ENCODE results near the gene MGRN1. TPM values are rescaled to one million over a fixed set of nuclear protein-coding genes. Genes with fewer than 3 reads are reported as not detected.

MGRN1 gene
- polyA plus RNA-seq, 1 donor from 2014 or later, result 35.9 TPM

DNA sequence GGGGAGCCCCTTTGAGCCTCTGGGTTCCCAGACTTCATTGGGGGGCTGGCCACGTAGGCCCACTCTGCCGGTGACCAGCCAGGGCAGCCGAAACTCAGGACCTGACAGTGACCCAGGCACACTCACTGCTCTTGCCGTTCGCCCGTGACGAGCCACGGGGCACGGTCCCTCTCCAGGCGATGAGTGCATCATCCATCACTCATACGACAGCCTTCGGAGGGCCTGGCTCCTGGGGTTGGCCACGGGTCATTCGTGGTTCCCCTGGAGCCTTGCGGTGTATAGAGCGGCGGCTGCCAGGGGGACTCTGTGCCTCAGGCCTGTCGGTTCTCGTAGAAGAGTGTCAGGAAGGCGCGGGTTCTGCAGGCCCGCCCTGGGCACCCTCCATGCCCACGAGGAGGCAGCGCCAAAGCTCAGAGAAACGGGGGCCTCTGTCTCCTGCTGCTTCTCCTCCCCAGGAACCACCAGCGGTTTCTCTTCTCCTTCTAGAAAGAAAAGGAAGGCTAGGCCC is 57.5 kb downstream of the MGRN1 start:
- no peaks in the 10 kb centered on the region for H3K36me3 ChIP-seq (ENCODE audit: insufficient read depth, low read length)
- no peak overlapping the region for H2AFZ ChIP-seq (ENCODE audit: low read depth, low read length)
- H3K4me2 ChIP-seq (ENCODE audit: low read length), result no peak overlapping the region
- no peaks in the 10 kb centered on the region for H3K79me2 ChIP-seq (replicated peaks; ENCODE audit: insufficient read depth, low read length)
- no peaks in the 10 kb centered on the region for H3K9me2 ChIP-seq (ENCODE audit: insufficient read depth, low read length)
- TF ChIP-seq TAF1 (IDR thresholded peaks at IDR 0.05; ENCODE audit: low read depth), result no peak
- no peak for TF ChIP-seq MXI1 (conservative IDR thresholded peaks at IDR 0.05; ENCODE audit: poor library complexity, severe bottlenecking)
- TF ChIP-seq SMC3 (conservative IDR thresholded peaks at IDR 0.05; ENCODE audit: poor library complexity), result no peak
- no peak for TF ChIP-seq EP300 (conservative IDR thresholded peaks at IDR 0.05; ENCODE audit: poor library complexity, severe bottlenecking)
- TF ChIP-seq, protein P1, sequence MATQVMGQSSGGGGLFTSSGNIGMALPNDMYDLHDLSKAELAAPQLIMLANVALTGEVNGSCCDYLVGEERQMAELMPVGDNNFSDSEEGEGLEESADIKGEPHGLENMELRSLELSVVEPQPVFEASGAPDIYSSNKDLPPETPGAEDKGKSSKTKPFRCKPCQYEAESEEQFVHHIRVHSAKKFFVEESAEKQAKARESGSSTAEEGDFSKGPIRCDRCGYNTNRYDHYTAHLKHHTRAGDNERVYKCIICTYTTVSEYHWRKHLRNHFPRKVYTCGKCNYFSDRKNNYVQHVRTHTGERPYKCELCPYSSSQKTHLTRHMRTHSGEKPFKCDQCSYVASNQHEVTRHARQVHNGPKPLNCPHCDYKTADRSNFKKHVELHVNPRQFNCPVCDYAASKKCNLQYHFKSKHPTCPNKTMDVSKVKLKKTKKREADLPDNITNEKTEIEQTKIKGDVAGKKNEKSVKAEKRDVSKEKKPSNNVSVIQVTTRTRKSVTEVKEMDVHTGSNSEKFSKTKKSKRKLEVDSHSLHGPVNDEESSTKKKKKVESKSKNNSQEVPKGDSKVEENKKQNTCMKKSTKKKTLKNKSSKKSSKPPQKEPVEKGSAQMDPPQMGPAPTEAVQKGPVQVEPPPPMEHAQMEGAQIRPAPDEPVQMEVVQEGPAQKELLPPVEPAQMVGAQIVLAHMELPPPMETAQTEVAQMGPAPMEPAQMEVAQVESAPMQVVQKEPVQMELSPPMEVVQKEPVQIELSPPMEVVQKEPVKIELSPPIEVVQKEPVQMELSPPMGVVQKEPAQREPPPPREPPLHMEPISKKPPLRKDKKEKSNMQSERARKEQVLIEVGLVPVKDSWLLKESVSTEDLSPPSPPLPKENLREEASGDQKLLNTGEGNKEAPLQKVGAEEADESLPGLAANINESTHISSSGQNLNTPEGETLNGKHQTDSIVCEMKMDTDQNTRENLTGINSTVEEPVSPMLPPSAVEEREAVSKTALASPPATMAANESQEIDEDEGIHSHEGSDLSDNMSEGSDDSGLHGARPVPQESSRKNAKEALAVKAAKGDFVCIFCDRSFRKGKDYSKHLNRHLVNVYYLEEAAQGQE (IDR thresholded peaks at IDR 0.05; ENCODE audit: borderline replicate concordance), result no peak
- TF ChIP-seq, protein P2, sequence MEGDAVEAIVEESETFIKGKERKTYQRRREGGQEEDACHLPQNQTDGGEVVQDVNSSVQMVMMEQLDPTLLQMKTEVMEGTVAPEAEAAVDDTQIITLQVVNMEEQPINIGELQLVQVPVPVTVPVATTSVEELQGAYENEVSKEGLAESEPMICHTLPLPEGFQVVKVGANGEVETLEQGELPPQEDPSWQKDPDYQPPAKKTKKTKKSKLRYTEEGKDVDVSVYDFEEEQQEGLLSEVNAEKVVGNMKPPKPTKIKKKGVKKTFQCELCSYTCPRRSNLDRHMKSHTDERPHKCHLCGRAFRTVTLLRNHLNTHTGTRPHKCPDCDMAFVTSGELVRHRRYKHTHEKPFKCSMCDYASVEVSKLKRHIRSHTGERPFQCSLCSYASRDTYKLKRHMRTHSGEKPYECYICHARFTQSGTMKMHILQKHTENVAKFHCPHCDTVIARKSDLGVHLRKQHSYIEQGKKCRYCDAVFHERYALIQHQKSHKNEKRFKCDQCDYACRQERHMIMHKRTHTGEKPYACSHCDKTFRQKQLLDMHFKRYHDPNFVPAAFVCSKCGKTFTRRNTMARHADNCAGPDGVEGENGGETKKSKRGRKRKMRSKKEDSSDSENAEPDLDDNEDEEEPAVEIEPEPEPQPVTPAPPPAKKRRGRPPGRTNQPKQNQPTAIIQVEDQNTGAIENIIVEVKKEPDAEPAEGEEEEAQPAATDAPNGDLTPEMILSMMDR (IDR thresholded peaks at IDR 0.05; ENCODE audit: poor library complexity, severe bottlenecking), result no peak
- TF ChIP-seq POLR2AphosphoS5 (IDR thresholded peaks at IDR 0.05), result no peak
- no peak for TF ChIP-seq EZH2 (IDR thresholded peaks at IDR 0.05; ENCODE audit: borderline replicate concordance, insufficient read depth, low read length, poor library complexity, severe bottlenecking)
- no peak for TF ChIP-seq RAD21 (conservative IDR thresholded peaks at IDR 0.05)
- no peaks in the 10 kb centered on the region for H4K20me1 ChIP-seq (ENCODE audit: insufficient read depth)
- no peak overlapping the region for H3K9ac ChIP-seq (ENCODE audit: low read length)
- H3K27ac ChIP-seq (ENCODE audit: low read length), result no peak overlapping the region
- H3K27me3 ChIP-seq (ENCODE audit: insufficient read depth, low read depth, low read length), result no peaks in the 10 kb centered on the region
- H3F3A ChIP-seq (ENCODE audit: insufficient read depth, low read length, poor library complexity, severe bottlenecking), result no peaks in the 10 kb centered on the region
- no peak overlapping the region for H3K4me3 ChIP-seq (ENCODE audit: low read length)
- no peaks in the 10 kb centered on the region for H3K9me3 ChIP-seq (ENCODE audit: low read length)

DNA sequence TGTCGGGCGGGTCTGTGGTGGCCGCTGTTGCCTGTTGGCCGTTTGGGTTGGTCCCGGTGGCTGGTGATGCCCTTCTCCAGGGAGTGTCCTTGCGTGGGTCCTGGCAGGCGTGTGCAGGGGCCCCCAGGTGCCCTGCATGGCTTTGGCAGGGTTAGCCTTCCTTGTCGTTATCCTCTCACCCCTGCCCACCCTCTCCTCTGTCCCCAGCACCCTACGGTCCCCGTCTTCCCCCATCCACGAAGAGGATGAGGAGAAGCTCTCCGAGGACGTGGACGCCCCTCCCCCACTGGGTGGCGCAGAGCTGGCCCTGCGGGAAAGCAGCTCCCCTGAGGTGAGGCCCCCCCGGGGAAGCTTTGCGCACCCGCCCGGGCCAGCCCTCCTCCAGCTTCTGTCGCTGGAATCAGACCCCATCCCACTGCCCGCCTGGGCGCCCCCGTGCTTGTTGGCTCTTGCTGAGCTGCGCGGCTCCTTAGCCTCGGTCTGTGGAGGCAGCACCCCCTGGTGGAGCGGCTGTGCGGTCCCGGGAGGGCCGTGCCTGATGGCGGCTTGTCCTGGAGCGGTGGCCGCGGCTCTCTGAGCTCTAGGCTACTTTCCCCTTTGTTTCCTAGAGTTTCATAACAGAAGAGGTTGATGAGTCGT is 58.1 kb downstream of the MGRN1 start:
- Histone ChIP-seq H3K9me3 (ENCODE audit: low read length) (no peaks in the 10 kb centered on the region), H3K36me3 (ENCODE audit: insufficient read depth, low read length) (no peaks in the 10 kb centered on the region), H3K79me2 (replicated peaks; ENCODE audit: insufficient read depth, low read length) (no peaks in the 10 kb centered on the region), H3K27ac (ENCODE audit: low read length) (no peak overlapping the region), H3K4me3 (ENCODE audit: low read length) (no peak overlapping the region), H4K20me1 (ENCODE audit: insufficient read depth) (no peaks in the 10 kb centered on the region), H3K9me2 (ENCODE audit: insufficient read depth, low read length) (no peaks in the 10 kb centered on the region), H3K27me3 (ENCODE audit: insufficient read depth, low read depth, low read length) (no peaks in the 10 kb centered on the region), H2AFZ (ENCODE audit: low read depth, low read length) (no peak overlapping the region), H3K4me2 (ENCODE audit: low read length) (no peak overlapping the region), H3K9ac (ENCODE audit: low read length) (no peak overlapping the region), H3F3A (ENCODE audit: insufficient read depth, low read length, poor library complexity, severe bottlenecking) (no peaks in the 10 kb centered on the region)
- TF ChIP-seq MXI1 (conservative IDR thresholded peaks at IDR 0.05; ENCODE audit: poor library complexity, severe bottlenecking), result no peak
- TF ChIP-seq, protein P2 (IDR thresholded peaks at IDR 0.05; ENCODE audit: poor library complexity, severe bottlenecking), result no peak
- no peak for TF ChIP-seq TAF1 (IDR thresholded peaks at IDR 0.05; ENCODE audit: low read depth)

Data from neural cell (in vitro differentiated cells).